NCI-H1417 treated with DMSO at 0.1 percent for 48 hours (cell line): ENCODE measurements around the gene MYO1C.

ENCODE experiments used
- DNase-seq: peaks from one replicate; lab custom pipeline; 2025; lab: John Stamatoyannopoulos, UW

The MYO1C gene

GRCh38 chr17:1506649-1507267 is 14.3 kb upstream of the MYO1C start:
- DNase-seq = no peak

DNA sequence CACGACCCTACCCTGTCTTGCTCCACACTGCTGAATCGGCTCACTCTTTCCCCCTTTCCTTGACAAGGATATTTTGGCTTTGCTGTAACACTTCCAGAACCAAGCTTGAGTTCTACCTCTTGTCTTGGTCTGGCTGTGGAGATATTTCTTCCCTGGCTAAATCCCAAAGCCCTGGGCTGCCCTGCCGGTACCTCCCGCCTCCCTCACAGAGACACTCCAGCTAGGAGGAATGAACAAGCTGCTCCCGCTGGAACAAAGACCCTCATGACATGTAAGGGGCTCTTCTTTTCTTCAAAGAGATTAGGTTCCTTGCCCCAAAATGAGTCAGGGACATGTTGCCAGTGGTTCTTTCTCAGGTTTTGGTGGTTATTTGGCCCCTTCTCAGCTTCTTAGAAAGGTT is 13.1 kb upstream of the MYO1C start:
- DNase-seq = no peak

DNA sequence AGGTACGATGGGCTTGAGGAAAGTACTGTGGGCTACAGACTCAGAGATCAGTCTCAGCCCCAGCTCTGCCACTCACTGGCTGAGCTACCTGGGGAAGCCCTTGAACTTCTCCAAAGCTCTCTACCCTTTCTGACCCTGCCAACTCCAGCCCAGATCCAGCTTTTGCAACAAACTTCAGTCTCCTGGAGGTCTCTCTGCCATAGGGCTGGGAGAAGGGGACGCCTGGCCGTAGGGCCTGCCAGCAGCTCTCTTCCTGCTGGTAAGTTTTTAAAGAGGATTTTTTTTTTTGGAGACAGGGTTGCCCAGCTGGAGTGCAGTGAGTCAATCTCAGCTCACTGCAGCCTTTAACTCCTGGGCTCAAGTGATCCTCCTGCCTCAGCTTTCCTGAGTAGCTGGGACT is 12.4 kb upstream of the MYO1C start:
- no peak for DNase-seq

GRCh38 chr17:1503699-1504098 is 11.2 kb upstream of the MYO1C start:
- no peak for DNase-seq

- DNase-seq = no peak
Measured at GRCh38 chr17:1498869-1499268, 6.4 kb upstream of the MYO1C start.

GRCh38 chr17:1498233-1498632 is 5.7 kb upstream of the MYO1C start:
- DNase-seq = no peak

DNA sequence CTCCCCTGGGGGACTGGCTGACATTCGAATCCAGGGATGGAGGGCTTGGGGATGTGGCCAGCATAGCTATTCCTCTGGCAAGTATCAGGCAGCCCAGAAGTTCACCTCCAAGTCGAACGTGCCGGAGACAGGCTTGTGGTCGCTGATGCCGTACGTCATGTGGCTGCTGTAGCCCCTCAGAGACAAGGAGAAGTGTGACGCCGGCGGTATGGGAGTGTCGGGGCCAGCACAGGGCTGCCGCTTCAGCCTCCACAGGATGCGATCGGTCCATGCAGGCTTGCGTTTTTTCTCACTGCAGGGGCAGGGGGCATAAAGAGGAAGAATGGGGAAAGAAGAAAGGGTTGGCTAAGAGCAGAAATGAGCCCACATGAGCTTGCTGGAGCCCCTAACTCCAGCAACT is 5.3 kb upstream of the MYO1C start:
- no peak for DNase-seq

GRCh38 chr17:1496869-1497268 is 4.4 kb upstream of the MYO1C start:
- no peak for DNase-seq

GRCh38 chr17:1495265-1495989 is 2.9 kb upstream of the MYO1C start:
- DNase-seq = no peak

GRCh38 chr17:1494736-1495253 is 2.3 kb upstream of the MYO1C start:
- DNase-seq = no peak

DNA sequence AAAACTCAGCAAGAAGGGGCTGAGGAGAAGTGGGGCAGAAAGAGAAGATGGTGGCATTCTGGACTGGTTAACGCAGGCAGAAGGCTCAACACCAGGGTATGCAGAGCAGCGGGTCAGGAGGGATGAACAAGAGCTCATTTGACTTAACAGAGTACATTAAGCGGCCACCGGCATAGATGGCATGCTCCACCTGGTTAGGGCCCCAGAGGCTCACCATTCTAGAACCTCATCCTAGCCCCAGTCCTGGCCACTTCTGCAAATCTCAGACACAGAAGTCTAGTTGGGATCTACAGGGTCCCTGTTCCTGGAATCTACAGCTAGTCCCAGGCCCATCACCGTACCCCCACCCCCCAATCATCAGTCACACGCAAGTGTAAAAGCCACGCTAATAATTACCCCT is 1.7 kb upstream of the MYO1C start:
- no peak for DNase-seq

GRCh38 chr17:1493291-1493980 is 950 bp upstream of the MYO1C start:
- no peak for DNase-seq

- DNase-seq = no peak
Measured at GRCh38 chr17:1491443-1492248, 840 bp downstream of the MYO1C start.

- DNase-seq = no peak
Measured at GRCh38 chr17:1490643-1491442, 1.6 kb downstream of the MYO1C start.

DNA sequence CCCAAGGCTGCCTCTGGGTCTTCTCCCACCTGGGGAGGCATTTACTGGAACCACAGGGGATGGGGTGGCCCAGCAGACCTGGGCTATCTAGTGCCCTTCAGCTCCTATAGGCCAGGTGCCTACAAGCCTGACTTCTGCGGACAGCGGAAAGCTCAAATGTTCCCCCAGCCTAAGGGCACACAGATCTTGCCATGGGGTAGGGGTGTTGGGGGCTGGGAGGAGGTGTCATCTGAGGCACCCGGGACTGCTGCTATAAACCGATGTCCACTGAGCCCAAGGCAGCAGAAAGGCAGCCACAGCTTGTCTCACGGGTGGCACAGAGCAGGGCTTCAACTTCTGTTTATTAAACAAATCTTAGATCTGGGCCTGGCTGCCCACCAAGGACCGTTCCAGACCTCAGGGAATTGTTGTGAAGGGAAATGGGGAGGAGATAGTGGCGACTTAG is 3.6 kb downstream of the MYO1C start:
- no peak for DNase-seq

DNA sequence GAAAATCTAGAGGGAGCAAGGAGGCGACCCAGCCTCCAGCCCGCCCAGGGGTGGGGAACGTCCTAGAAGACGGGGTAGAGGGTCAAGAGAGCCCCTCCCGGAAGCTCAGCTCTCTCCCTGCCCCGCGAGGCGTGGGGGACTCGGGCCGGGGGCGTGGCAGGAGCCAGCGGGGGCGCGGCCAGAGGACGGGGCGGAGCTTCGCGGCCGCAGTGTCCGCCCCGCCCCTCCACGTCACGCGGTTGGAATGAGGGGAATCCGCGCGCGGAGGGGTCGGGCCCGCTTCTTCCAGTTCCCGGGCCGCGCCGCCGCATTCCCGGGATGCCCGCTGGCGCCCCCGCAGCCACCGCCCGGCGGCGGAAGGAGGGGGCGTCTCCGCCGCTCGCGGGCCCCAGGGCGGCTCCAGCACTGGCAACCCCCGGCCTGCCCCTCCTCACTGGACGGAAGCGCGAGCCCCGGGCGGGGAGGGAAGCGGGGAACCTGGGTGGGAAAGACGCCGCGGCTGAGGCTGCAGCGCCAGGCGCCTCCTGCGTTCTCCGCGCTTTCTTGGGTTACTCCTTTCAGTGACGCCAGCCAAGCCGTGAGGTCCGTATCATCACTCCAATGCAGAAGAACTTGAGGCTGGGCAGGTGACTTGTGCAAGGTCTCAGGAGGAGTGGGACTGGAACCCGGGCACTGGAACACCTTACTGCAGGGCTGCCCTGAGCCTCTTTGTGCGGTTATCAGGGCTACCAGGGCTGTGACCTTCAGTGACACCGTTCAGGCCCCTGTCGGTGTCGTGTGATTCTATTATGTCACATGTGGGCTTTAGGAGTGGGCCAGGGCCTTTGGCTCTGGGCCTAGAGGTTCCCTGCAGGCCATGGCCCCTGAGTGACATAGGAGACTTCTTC is 4.3 kb downstream of the MYO1C start:
- no peak for DNase-seq

DNA sequence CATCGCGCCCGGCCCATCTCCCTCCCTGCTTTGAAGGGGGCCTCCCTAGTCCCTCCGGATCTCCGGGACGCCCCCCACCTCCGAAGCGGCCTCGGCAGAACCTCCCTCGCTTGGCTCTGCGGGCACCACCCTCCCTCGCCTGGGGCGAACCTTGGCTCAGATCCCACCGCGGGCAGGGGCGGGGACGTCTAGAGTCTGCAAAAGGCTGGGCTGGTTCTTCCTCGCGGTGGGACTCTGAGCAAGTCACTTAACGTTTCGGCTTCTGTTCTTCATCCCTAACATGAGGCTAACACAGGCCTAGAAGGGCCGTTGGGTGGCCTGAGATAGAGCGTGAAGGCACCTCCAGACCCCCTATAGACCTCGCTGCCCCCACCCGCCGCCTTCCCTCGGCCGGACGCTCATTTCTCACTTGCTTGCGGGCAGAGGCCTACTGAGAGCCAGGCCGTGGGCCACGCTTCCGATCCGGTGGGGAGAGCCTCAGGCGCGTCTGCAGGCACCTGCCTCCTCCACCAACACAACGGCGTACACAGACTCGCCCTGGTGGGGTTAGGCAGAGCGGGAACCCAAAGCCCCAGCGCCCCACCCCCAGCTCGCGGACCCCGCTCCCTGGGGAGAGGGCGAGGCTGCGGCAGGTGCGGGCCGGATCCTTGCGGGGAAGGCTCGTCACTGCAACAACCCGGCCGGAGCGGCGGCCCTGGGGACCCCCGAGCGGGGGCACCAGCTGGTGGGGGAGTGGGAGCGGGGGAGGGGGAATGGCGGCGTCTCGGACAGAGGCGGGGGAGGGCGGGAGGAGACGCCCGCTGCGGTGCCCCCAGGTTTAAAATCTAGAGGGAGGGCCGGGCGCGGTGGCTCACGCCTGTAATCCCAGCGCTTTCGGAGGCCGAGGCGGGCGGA is 5.4 kb downstream of the MYO1C start:
- no peak for DNase-seq

- no peak for DNase-seq
Measured at GRCh38 chr17:1485423-1486376, 6.8 kb downstream of the MYO1C start.
